Neural crest cell (in vitro differentiated cells): ENCODE results near the gene YWHAH. TPM values are rescaled to one million over a fixed set of nuclear protein-coding genes. Genes with fewer than 3 reads are reported as not detected.

ENCODE experiments used
- DNase-seq: peaks from one replicate; pipeline ENCODE4 v3.0.0; 2021; ENCODE audit warnings: low read depth, mixed read lengths, low spot score
- H3K27ac Mint-ChIP-seq: one replicate; pipeline ENCODE4 v1.8.0; 2021; ENCODE audit warnings: mild to moderate bottlenecking, mixed read lengths; ENCODE audit not compliant: unreplicated experiment
- H3K27me3 Mint-ChIP-seq: 2 replicates; pipeline ENCODE4 v1.8.0; 2021; ENCODE audit warnings: low read depth, mild to moderate bottlenecking, mixed read lengths
- H3K36me3 Mint-ChIP-seq: 2 replicates; pipeline ENCODE4 v1.8.0; 2021; ENCODE audit warnings: low read depth, mild to moderate bottlenecking, mixed read lengths
- H3K4me1 Mint-ChIP-seq: 2 replicates; pipeline ENCODE4 v1.8.0; 2021; ENCODE audit warnings: mixed read lengths
- H3K4me3 Mint-ChIP-seq: one replicate; pipeline ENCODE4 v1.8.0; 2021; ENCODE audit warnings: mild to moderate bottlenecking, mixed read lengths
- H3K9me3 Mint-ChIP-seq: 2 replicates; pipeline ENCODE4 v1.8.0; 2021; ENCODE audit warnings: mixed read lengths
- total RNA-seq: library from RNA; stranded (reverse); gene quantifications from 2 replicates; pipeline ENCODE4 v1.2.1, GENCODE V29; 2021
- TF ChIP-seq, protein P1 (sequence below): fragments of 200-600 bp; sonication (generic); conservative IDR thresholded peaks from 2 replicates; pipeline ENCODE4 v1.5.0; 2021; ENCODE audit warnings: antibody characterized with exemption, mild to moderate bottlenecking

Gene YWHAH
- total RNA-seq, 1 donor from 2014 or later: 162 TPM

DNA sequence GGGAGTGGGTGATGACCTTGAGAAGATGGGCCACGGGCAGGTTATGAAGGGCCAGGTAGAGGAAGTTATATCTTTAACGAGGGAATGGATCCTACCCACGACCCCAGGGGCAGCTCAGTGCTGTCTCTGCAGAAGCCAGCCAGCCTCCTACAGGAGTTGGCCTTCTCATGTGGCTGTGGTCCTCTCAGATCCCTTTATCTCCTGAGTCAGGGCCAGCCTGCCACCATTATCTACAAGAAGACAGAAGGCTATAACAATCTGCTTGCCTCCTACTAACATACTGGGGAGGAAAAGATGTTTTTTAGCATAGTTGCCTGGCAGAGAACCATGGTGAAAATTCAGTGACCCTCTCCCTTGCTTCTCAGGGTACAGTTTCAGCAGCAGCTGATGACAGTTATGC, 7.0 kb upstream of the YWHAH start:
- Mint-ChIP-seq H3K27ac (no peak overlapping the region), H3K4me1 (no peaks in the 10 kb centered on the region), H3K27me3 (no peaks in the 10 kb centered on the region), H3K9me3 (no peaks in the 10 kb centered on the region), H3K36me3 (no peaks in the 10 kb centered on the region), H3K4me3 (no peak overlapping the region)
- TF ChIP-seq, protein P1, sequence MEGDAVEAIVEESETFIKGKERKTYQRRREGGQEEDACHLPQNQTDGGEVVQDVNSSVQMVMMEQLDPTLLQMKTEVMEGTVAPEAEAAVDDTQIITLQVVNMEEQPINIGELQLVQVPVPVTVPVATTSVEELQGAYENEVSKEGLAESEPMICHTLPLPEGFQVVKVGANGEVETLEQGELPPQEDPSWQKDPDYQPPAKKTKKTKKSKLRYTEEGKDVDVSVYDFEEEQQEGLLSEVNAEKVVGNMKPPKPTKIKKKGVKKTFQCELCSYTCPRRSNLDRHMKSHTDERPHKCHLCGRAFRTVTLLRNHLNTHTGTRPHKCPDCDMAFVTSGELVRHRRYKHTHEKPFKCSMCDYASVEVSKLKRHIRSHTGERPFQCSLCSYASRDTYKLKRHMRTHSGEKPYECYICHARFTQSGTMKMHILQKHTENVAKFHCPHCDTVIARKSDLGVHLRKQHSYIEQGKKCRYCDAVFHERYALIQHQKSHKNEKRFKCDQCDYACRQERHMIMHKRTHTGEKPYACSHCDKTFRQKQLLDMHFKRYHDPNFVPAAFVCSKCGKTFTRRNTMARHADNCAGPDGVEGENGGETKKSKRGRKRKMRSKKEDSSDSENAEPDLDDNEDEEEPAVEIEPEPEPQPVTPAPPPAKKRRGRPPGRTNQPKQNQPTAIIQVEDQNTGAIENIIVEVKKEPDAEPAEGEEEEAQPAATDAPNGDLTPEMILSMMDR: no peak
- DNase-seq: no peak

DNA sequence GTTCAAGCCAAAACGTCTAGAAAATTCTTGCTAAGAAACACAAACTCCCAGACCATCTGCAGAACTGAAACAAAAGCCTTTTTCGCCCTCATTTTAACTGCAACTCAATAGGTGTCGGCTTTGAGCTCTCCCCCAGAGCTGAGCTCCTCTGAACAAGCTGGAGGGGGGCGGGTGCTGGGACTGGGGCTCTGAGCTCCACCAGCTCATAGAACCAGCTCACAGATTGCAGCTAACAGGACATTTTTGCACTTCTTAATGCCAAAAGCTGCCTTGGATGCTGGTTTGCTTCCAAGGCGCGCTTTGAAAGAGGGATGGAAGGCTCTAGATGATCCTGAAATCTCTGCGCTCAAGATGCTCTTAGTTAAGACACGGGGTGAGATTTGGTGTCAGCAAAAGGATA, 6.0 kb upstream of the YWHAH start:
- H3K36me3 Mint-ChIP-seq: no peaks in the 10 kb centered on the region
- TF ChIP-seq, protein P1: no peak
- DNase-seq: no peak
- H3K4me1 Mint-ChIP-seq: no peaks in the 10 kb centered on the region
- no peak overlapping the region for H3K27ac Mint-ChIP-seq
- no peak overlapping the region for H3K4me3 Mint-ChIP-seq
- H3K27me3 Mint-ChIP-seq: no peaks in the 10 kb centered on the region
- no peaks in the 10 kb centered on the region for H3K9me3 Mint-ChIP-seq

DNA sequence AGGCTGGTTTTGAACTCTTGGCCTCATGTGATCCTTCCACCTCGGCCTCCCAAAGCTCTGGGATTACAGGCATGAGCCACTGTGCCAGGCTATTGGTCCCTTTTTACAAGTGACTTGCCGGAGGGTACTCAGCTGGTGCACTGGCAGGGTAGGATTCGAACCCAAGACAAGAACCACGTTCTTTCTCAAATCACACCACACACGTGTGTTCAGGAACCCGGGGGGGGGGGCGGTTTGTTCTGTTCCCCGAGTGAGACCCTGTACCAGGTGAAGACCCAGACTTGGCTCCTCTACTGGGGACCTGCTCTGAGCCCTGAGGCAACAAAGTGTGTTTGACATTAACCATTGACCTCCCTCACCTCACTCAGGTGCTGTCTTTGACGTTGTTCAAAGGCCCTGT, 3.8 kb upstream of the YWHAH start:
- H3K9me3 Mint-ChIP-seq: no peaks in the 10 kb centered on the region
- DNase-seq: no peak
- no peaks in the 10 kb centered on the region for H3K36me3 Mint-ChIP-seq
- TF ChIP-seq, protein P1: no peak
- no peak overlapping the region for H3K4me3 Mint-ChIP-seq
- H3K27me3 Mint-ChIP-seq: no peaks in the 10 kb centered on the region
- no peaks in the 10 kb centered on the region for H3K4me1 Mint-ChIP-seq
- H3K27ac Mint-ChIP-seq: no peak overlapping the region

DNA sequence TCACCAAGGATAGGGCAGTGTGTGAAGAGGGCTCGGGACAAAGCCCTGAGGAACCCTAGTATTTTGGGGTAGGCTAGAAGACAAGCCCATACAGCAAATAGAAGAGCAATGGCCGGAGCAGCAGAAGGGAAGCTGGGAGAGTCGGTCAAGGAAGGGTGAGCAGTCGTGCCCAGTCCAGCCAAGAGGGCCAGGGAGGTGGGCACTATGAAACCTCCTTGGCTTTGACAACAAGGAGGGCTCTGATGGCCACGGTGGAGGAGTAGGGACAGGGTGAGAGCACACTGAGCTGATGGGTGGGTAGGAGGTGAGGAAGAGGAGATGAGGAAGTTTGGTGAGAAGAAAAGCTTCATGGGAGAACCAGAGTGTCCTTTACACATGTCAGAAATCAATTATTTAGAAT, 2.2 kb upstream of the YWHAH start:
- Mint-ChIP-seq H3K27me3 (no peaks in the 10 kb centered on the region), H3K4me3 (peak overlapping the region; percentile 97), H3K36me3 (no peaks in the 10 kb centered on the region), H3K4me1 (peaks cover 2% of the 10 kb centered on the region), H3K27ac (no peak overlapping the region), H3K9me3 (no peaks in the 10 kb centered on the region)
- DNase-seq: no peak
- TF ChIP-seq, protein P1: no peak

- TF ChIP-seq, protein P1: no peak
- DNase-seq: no peak
- peaks cover 7% of the 10 kb centered on the region for H3K36me3 Mint-ChIP-seq
- no peaks in the 10 kb centered on the region for H3K9me3 Mint-ChIP-seq
- H3K4me1 Mint-ChIP-seq: peaks cover 13% of the 10 kb centered on the region
- H3K4me3 Mint-ChIP-seq: peak overlapping the region; percentile 97
- no peaks in the 10 kb centered on the region for H3K27me3 Mint-ChIP-seq
- peak overlapping the region; percentile 59 for H3K27ac Mint-ChIP-seq
Observed at GRCh38 chr22:31943206-31943977, 943 bp upstream of the YWHAH start.
